OCI-LY3 (cell line): ENCODE data around the gene TMEM39B.
"Not testable (repeated sequence)": the region's sequence is repeated elsewhere in the genome, so short reads cannot be mapped to it uniquely, and the experiment has no call there.

Source experiments
- H2AFZ ChIP-seq: fragments of 200-600, 300-600 bp; shearing (Covaris generic); 2 replicates; pipeline ENCODE4 v1.6.0; 2014; ENCODE audit warnings: antibody characterized with exemption, low read depth, low read length
- H3K27ac ChIP-seq: fragments of 200-600, 300-600 bp; sonication (generic); 2 replicates; pipeline ENCODE4 v1.5.1; 2014; ENCODE audit warnings: mild to moderate bottlenecking, low read length, moderate library complexity, mixed read lengths
- H3K27me3 ChIP-seq: fragments of 200-600, 300-600 bp; sonication (generic); 2 replicates; pipeline ENCODE4 v1.6.1; 2014; ENCODE audit warnings: low read depth, low read length, mixed read lengths
- H3K36me3 ChIP-seq: fragments of 200-600, 300-600 bp; sonication (generic); replicated peaks from 2 replicates; pipeline ENCODE3; 2014; ENCODE audit warnings: low read depth, low read length, mixed read lengths
- H3K4me1 ChIP-seq: fragments of 300-600, 200-600 bp; sonication (generic); 2 replicates; pipeline ENCODE4 v1.6.1; 2014; ENCODE audit warnings: low read length, mixed read lengths
- H3K4me2 ChIP-seq: fragments of 200-600, 300-600 bp; sonication (generic); 2 replicates; pipeline ENCODE4 v1.6.1; 2014; ENCODE audit warnings: low read length, mixed read lengths
- H3K4me3 ChIP-seq: fragments of 300-600, 200-600 bp; sonication (generic); 2 replicates; pipeline ENCODE4 v1.5.1; 2014; ENCODE audit warnings: antibody characterized with exemption, mild to moderate bottlenecking, low read length, moderate library complexity
- H3K79me2 ChIP-seq: fragments of 300-600, 200-600 bp; shearing (Covaris generic); 2 replicates; pipeline ENCODE4 v1.6.1; 2014; ENCODE audit warnings: mild to moderate bottlenecking, low read length, mixed read lengths
- H3K9ac ChIP-seq: fragments of 300-600, 200-600 bp; shearing (Covaris generic); 2 replicates; pipeline ENCODE4 v1.6.0; 2014; ENCODE audit warnings: mild to moderate bottlenecking, low read length, moderate library complexity
- H3K9me3 ChIP-seq: fragments of 200-600, 300-600 bp; shearing (Covaris generic); 2 replicates; pipeline ENCODE4 v1.6.1; 2014; ENCODE audit warnings: low read length, mixed read lengths; ENCODE audit not compliant: insufficient read depth
- H4K20me1 ChIP-seq: fragments of 200-600, 300-600 bp; sonication (generic); 2 replicates; pipeline ENCODE4 v1.6.1; 2016; ENCODE audit warnings: low read length, mixed read lengths; ENCODE audit not compliant: insufficient read depth
- EZH2phosphoT487 ChIP-seq: fragments of 200-600 bp; shearing (Covaris generic); IDR thresholded peaks from 2 replicates; pipeline ENCODE4 v1.6.1; 2018; ENCODE audit warnings: antibody characterized with exemption, mixed run types, low read depth
- TF ChIP-seq, protein P1 (sequence below): fragments of 200-600, 300-600 bp; sonication (generic); IDR thresholded peaks from 2 replicates; pipeline ENCODE4 v1.5.1; 2014; ENCODE audit warnings: antibody characterized with exemption, low read length, low read depth

Gene TMEM39B

DNA sequence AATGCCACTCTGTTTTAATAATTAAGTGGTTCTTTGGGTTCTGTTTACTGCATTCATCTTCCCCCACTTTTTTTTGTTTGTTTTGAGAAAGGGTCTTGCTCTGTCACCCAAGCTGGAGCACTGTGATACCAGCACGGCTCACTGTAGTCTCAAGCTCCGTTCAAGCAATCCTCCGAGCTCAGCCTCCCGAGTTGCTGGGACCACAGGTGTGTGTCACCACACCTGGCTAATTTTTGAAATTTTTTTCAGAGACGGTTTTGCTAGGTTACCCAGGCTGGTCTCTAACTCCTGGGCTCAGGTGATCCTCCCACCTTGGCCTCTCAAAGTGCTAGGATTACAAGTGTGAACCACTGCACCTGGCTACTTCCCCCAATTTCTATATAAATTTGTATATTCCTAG, 64.4 kb downstream of the TMEM39B start:
- Histone ChIP-seq H3K4me3 (no peak overlapping the region), H3K27ac (no peak overlapping the region), H3K4me1 (no peaks in the 10 kb centered on the region), H3K79me2 (peaks cover 49% of the 10 kb centered on the region), H3K9ac (no peak overlapping the region), H3K27me3 (no peaks in the 10 kb centered on the region), H3K9me3 (no peaks in the 10 kb centered on the region), H3K4me2 (no peak overlapping the region), H2AFZ (no peak overlapping the region), H4K20me1 (peaks cover 11% of the 10 kb centered on the region), H3K36me3 (no peaks in the 10 kb centered on the region)
- TF ChIP-seq EZH2phosphoT487 = no peak
- TF ChIP-seq, protein P1, sequence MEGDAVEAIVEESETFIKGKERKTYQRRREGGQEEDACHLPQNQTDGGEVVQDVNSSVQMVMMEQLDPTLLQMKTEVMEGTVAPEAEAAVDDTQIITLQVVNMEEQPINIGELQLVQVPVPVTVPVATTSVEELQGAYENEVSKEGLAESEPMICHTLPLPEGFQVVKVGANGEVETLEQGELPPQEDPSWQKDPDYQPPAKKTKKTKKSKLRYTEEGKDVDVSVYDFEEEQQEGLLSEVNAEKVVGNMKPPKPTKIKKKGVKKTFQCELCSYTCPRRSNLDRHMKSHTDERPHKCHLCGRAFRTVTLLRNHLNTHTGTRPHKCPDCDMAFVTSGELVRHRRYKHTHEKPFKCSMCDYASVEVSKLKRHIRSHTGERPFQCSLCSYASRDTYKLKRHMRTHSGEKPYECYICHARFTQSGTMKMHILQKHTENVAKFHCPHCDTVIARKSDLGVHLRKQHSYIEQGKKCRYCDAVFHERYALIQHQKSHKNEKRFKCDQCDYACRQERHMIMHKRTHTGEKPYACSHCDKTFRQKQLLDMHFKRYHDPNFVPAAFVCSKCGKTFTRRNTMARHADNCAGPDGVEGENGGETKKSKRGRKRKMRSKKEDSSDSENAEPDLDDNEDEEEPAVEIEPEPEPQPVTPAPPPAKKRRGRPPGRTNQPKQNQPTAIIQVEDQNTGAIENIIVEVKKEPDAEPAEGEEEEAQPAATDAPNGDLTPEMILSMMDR = no peak

DNA sequence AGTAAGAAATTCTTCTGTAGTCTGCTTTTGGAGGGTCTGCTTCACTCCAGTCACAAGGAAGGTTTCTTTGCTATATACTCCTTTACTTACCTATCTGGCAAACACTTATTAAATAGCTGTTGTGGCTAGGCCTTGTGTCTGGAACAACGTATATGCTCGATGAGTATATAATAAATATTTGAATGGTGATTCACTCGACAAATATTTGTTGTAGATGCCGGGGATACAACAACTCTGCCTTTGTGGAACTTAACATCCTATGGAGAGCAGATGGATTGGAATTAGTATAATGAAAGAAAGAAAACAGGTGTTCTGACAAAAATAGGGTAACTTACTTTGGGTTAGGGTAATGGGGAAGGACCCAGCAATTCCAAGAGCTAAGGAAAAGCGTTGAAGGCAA, 66.2 kb downstream of the TMEM39B start:
- Histone ChIP-seq H3K27ac (no peak overlapping the region), H3K79me2 (peaks cover 58% of the 10 kb centered on the region), H2AFZ (no peak overlapping the region), H3K4me2 (no peak overlapping the region), H3K36me3 (no peaks in the 10 kb centered on the region), H3K9ac (no peak overlapping the region), H3K4me3 (no peak overlapping the region), H3K27me3 (no peaks in the 10 kb centered on the region), H4K20me1 (peaks cover 19% of the 10 kb centered on the region), H3K4me1 (0 out of 2 replicates have a peak, but pooled peaks cover 2% of the 10 kb centered on the region), H3K9me3 (no peaks in the 10 kb centered on the region)
- TF ChIP-seq EZH2phosphoT487 = no peak
- TF ChIP-seq, protein P1 = no peak

DNA sequence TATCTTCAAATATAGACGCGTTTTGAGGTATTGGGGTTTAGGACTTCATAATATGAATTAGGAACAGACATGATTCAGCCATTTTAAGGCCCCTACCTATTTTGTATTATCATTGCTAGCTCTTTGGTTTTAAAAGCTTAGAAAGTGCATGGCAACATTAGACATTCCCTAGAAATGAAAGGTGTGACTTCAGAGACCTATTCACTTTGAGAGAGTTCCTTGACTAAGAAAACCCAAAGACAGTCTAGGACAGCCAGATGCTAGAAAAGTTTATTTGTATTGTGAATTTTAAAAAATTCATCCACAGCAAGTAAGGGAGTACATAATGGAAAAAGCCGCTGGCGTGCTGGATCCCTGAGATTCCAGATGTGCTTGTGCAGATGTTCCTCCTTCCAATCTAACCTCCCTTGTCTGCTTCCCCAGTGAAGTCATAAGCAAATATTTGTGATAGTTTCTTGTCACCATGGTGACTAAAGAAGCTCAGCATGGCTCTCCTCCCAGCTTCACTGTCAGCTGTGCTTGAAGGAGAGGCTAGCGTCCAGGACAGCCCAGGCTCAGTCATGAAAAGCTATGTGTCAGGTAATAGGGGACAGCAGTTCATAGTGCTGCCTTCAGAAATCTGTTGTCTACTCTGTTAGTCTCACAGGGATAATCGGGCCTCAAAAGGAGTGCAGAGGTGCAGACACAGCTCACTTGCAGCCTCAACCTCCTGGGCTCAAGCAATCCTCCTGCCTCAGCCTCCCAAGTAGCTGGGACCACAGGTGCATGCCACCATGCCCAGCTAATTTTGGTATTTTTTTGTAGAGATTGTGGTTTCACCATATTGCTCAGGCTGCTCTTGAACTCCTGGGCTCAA, 69.9 kb downstream of the TMEM39B start:
- Histone ChIP-seq H3K4me2 (no peak overlapping the region), H3K36me3 (peaks cover 12% of the 10 kb centered on the region), H2AFZ (no peak overlapping the region), H3K79me2 (peaks cover 70% of the 10 kb centered on the region), H3K27me3 (0 out of 2 replicates have a peak, but pooled peaks cover 4% of the 10 kb centered on the region), H3K4me1 (peaks cover 18% of the 10 kb centered on the region; the same call in 1 of the 2 replicates), H3K27ac (no peak overlapping the region), H4K20me1 (peaks cover 26% of the 10 kb centered on the region), H3K4me3 (no peak overlapping the region), H3K9ac (no peak overlapping the region), H3K9me3 (no peaks in the 10 kb centered on the region)
- no peak for TF ChIP-seq EZH2phosphoT487
- TF ChIP-seq, protein P1 = no peak

DNA sequence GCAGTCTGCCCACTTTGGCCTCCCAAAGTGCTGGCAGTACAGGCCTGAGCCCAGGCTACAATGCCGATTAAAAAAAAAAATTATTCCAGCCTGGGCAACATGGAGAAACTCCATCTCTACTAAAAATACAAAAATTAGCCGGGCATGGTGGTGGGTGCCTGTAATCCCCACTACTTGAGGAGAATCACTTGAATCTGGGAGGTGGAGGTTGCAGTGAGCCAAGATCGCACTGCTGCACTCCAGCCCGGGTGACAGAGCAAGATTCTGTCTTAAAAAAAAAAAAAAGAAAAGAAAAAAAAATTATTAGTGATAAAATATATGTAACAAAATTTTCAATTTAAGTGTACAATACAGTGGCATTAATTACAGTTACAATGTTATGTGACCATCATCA, 70.6 kb downstream of the TMEM39B start:
- Histone ChIP-seq H3K4me1 (peaks cover 18% of the 10 kb centered on the region; the same call in 1 of the 2 replicates), H3K79me2 (peaks cover 76% of the 10 kb centered on the region), H4K20me1 (peaks cover 26% of the 10 kb centered on the region), H3K36me3 (peaks cover 16% of the 10 kb centered on the region)
- not testable (repeated sequence) for H3K27ac ChIP-seq, H2AFZ ChIP-seq, H3K27me3 ChIP-seq, H3K9me3 ChIP-seq, H3K9ac ChIP-seq, H3K4me3 ChIP-seq, H3K4me2 ChIP-seq
